ENCODE results near the gene KCNA5.

DNA sequence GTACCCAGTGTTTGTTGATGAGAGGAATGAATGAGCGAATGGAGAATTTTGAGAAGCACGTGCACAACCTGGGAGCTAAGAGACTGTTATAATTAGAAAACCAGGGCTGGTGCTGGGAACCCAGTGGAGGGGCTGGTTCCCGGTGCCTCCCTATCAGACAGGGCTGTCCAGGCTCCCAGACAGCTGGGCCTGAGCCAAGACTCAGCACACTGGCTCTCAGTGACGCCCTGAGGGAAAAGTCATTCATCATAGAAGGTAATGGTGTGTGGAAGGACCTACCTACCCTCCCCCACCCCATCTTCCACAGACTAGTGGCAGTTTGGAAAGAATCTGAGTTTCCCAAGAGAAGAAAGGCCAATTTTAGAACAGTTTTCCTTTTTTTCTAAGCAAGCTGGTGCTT is 34.7 kb downstream of the KCNA5 start:
- TF ChIP-seq, protein P1, sequence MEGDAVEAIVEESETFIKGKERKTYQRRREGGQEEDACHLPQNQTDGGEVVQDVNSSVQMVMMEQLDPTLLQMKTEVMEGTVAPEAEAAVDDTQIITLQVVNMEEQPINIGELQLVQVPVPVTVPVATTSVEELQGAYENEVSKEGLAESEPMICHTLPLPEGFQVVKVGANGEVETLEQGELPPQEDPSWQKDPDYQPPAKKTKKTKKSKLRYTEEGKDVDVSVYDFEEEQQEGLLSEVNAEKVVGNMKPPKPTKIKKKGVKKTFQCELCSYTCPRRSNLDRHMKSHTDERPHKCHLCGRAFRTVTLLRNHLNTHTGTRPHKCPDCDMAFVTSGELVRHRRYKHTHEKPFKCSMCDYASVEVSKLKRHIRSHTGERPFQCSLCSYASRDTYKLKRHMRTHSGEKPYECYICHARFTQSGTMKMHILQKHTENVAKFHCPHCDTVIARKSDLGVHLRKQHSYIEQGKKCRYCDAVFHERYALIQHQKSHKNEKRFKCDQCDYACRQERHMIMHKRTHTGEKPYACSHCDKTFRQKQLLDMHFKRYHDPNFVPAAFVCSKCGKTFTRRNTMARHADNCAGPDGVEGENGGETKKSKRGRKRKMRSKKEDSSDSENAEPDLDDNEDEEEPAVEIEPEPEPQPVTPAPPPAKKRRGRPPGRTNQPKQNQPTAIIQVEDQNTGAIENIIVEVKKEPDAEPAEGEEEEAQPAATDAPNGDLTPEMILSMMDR (IDR thresholded peaks at IDR 0.05) = no peak
- no peak for TF ChIP-seq POLR2A (IDR thresholded peaks at IDR 0.05)

All from heart left ventricle (tissue), 13 donors.